ENCODE measurements around the gene SPDYE16. TPM values are rescaled to one million over a fixed set of nuclear protein-coding genes. Genes with fewer than 3 reads are reported as not detected.
"Not testable (repeated sequence)": the region's sequence is repeated elsewhere in the genome, so short reads cannot be mapped to it uniquely, and the experiment has no call there.

The SPDYE16 gene
- total RNA-seq, 1 experiment from 2014 or later = not detected

- H3K9me3 ChIP-seq (ENCODE audit: control insufficient read depth, low read depth, low read length); H3K27ac Mint-ChIP-seq; H3K18ac ChIP-seq (ENCODE audit: insufficient read length, low read depth, low read length); H4K8ac ChIP-seq (replicated peaks; ENCODE audit: insufficient read length, low read depth, low read length); H3K9ac ChIP-seq (ENCODE audit: extremely low read depth, insufficient read length, low read length); H3K79me2 ChIP-seq (ENCODE audit: insufficient read depth, low read length); H3K79me1 ChIP-seq (ENCODE audit: insufficient read depth, low read depth, low read length, poor library complexity, severe bottlenecking); H3K27me3 Mint-ChIP-seq (ENCODE audit: low read depth); H3K56ac ChIP-seq (ENCODE audit: insufficient read length, low read depth, low read length); DNase-seq; H4K91ac ChIP-seq (ENCODE audit: insufficient read length, low read depth, low read length); H2BK120ac ChIP-seq (ENCODE audit: low read depth, low read length, poor library complexity, severe bottlenecking); H2BK12ac ChIP-seq (ENCODE audit: insufficient read length, low read depth, low read length); H3K14ac ChIP-seq (ENCODE audit: insufficient read depth, low read length); H4K20me1 ChIP-seq (ENCODE audit: control insufficient read depth, insufficient read depth, insufficient read length); H3K4ac ChIP-seq (ENCODE audit: low read depth, low read length); H3K27me3 ChIP-seq (ENCODE audit: insufficient read depth, low read length); H3K23ac ChIP-seq (ENCODE audit: insufficient read length, low read depth, low read length); H3K4me1 ChIP-seq (ENCODE audit: insufficient read depth, low read length); H3K4me2 ChIP-seq (ENCODE audit: insufficient read depth, insufficient read length, low read length); H2AK5ac ChIP-seq (ENCODE audit: insufficient read length, low read length); H3K4me1 Mint-ChIP-seq; H2BK20ac ChIP-seq (ENCODE audit: low read depth, low read length, poor library complexity, severe bottlenecking); H3K23me2 ChIP-seq (ENCODE audit: insufficient read length, low read depth, low read length, poor library complexity, severe bottlenecking); H4K5ac ChIP-seq (ENCODE audit: insufficient read length, low read depth, low read length); H2BK5ac ChIP-seq (ENCODE audit: insufficient read length, low read length); H3K9me3 Mint-ChIP-seq; H3T11ph ChIP-seq (ENCODE audit: low read length); H2AFZ ChIP-seq (ENCODE audit: low read length); H3K4me3 Mint-ChIP-seq; H2BK15ac ChIP-seq (ENCODE audit: low read depth, low read length); H3K27ac ChIP-seq (ENCODE audit: insufficient read length, low read depth, low read length): not testable (repeated sequence)
- no CpG with 5 or more reads among the region's 5 CpGs for WGBS (ENCODE audit: extremely low coverage, insufficient read length, low lambda C conversion rate)
- peaks cover 10 to 18% (median 15%) of the 10 kb centered on the region in 3 experiments; a peak in 6 of 7 replicates for H3K36me3 Mint-ChIP-seq (ENCODE audit: insufficient read depth in 1 of 3, low read depth in 3 of 3)
Measured at GRCh38 chr7:76486618-76487017, 56.5 kb downstream of the SPDYE16 start.

DNA sequence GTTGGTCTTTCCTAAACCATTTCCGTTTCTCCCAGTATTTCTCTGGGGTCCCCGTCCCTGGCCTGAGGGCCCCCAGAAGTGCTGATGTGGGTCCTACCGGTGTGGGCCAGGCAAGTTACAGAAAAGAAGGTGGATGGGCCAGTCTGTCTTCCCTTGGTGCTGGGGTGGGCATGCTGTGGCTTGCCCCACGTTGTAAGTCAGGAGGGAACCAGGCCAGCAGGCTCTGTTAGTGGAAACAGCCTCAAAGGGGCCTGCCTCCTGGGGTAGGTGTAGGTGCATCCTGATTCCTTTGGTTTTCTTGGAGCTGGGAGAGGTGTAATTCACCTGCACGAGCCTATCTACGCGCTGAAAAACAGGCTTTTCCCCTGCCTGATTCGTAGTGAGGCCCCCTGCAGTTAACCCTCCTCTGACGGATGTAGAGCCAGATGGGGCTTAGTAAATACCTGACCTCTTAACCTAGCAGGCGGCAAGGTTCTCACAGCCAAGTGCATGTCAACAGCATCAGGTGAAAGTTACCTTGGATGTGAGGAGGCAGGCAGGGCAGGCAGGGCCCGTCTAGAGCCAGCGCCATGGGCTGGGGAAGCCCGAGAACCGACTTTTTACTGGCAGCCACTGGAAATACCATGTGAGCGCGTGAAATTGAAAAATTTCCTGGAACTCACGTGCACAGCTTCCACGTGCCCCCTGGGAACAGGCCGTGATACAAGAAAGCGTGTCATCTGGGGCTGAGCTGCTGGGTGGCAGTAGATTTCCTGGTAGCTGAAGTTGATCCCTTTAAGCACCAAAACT is 57.1 kb downstream of the SPDYE16 start:
- not testable (repeated sequence) for H3K27me3 ChIP-seq (ENCODE audit: insufficient read depth, low read length); H3K4ac ChIP-seq (ENCODE audit: low read depth, low read length); H4K5ac ChIP-seq (ENCODE audit: insufficient read length, low read depth, low read length); H3K4me1 Mint-ChIP-seq; H3K79me2 ChIP-seq (ENCODE audit: insufficient read depth, low read length); H2BK120ac ChIP-seq (ENCODE audit: low read depth, low read length, poor library complexity, severe bottlenecking); H3K14ac ChIP-seq (ENCODE audit: insufficient read depth, low read length); H3K23me2 ChIP-seq (ENCODE audit: insufficient read length, low read depth, low read length, poor library complexity, severe bottlenecking); H3K23ac ChIP-seq (ENCODE audit: insufficient read length, low read depth, low read length); H4K8ac ChIP-seq (replicated peaks; ENCODE audit: insufficient read length, low read depth, low read length); H2AFZ ChIP-seq (ENCODE audit: low read length); H3T11ph ChIP-seq (ENCODE audit: low read length); H3K27ac ChIP-seq (ENCODE audit: insufficient read length, low read depth, low read length); H3K56ac ChIP-seq (ENCODE audit: insufficient read length, low read depth, low read length); H3K18ac ChIP-seq (ENCODE audit: insufficient read length, low read depth, low read length); H3K9me3 Mint-ChIP-seq; H3K79me1 ChIP-seq (ENCODE audit: insufficient read depth, low read depth, low read length, poor library complexity, severe bottlenecking); H2BK5ac ChIP-seq (ENCODE audit: insufficient read length, low read length); H3K4me3 Mint-ChIP-seq; H3K27me3 Mint-ChIP-seq (ENCODE audit: low read depth); H2BK20ac ChIP-seq (ENCODE audit: low read depth, low read length, poor library complexity, severe bottlenecking); H2BK15ac ChIP-seq (ENCODE audit: low read depth, low read length); DNase-seq; H3K9me3 ChIP-seq (ENCODE audit: control insufficient read depth, low read depth, low read length); H2AK5ac ChIP-seq (ENCODE audit: insufficient read length, low read length); H3K9ac ChIP-seq (ENCODE audit: extremely low read depth, insufficient read length, low read length); H3K4me2 ChIP-seq (ENCODE audit: insufficient read depth, insufficient read length, low read length); H4K91ac ChIP-seq (ENCODE audit: insufficient read length, low read depth, low read length); H3K4me1 ChIP-seq (ENCODE audit: insufficient read depth, low read length); H4K20me1 ChIP-seq (ENCODE audit: control insufficient read depth, insufficient read depth, insufficient read length); H2BK12ac ChIP-seq (ENCODE audit: insufficient read length, low read depth, low read length); H3K27ac Mint-ChIP-seq
- no CpG with 5 or more reads among the region's 20 CpGs for WGBS (ENCODE audit: extremely low coverage, insufficient read length, low lambda C conversion rate)
- H3K36me3 Mint-ChIP-seq (ENCODE audit: insufficient read depth in 1 of 3, low read depth in 3 of 3) = peaks cover 10 to 18% (median 15%) of the 10 kb centered on the region in 3 experiments; a peak in 6 of 7 replicates
